Brain microvascular endothelial cell (primary cell): ENCODE results near the gene KPNA4.

Experiments
- DNase-seq: peaks from one replicate; pipeline ENCODE4 v3.0.0-alpha.2; 2020
- H3K27ac ChIP-seq: fragments of 250-450 bp; sonication (Bioruptor Pico); 2 replicates; pipeline ENCODE4 v1.5.1; 2020; ENCODE audit warnings: mild to moderate bottlenecking, moderate library complexity
- H3K27me3 ChIP-seq: fragments of 250-450 bp; sonication (Bioruptor Pico); replicated peaks from 2 replicates; pipeline ENCODE4 v1.5.1; 2020; ENCODE audit warnings: mild to moderate bottlenecking
- H3K36me3 ChIP-seq: fragments of 250-450 bp; sonication (Bioruptor Pico); replicated peaks from 2 replicates; pipeline ENCODE4 v1.5.1; 2020; ENCODE audit warnings: mild to moderate bottlenecking
- H3K4me3 ChIP-seq: 2 replicates; pipeline ENCODE4 v1.5.1; 2011; ENCODE audit warnings: low read depth, mild to moderate bottlenecking, control low read depth, low read length, moderate library complexity
- in situ Hi-C: cut with HindIII; loops from 2 replicates; pipeline ENCODE4 v1.10.0; 2017; ENCODE audit warnings: low sequenced_read_pairs, low pct_ligation_motif_present
- TF ChIP-seq, protein P1 (sequence below): IDR thresholded peaks from 2 replicates; pipeline ENCODE4 v1.5.1; 2011; ENCODE audit warnings: low read depth, mild to moderate bottlenecking, moderate library complexity, low read length, control low read depth, inconsistent platforms; ENCODE audit errors: missing control alignments

Gene KPNA4

DNA sequence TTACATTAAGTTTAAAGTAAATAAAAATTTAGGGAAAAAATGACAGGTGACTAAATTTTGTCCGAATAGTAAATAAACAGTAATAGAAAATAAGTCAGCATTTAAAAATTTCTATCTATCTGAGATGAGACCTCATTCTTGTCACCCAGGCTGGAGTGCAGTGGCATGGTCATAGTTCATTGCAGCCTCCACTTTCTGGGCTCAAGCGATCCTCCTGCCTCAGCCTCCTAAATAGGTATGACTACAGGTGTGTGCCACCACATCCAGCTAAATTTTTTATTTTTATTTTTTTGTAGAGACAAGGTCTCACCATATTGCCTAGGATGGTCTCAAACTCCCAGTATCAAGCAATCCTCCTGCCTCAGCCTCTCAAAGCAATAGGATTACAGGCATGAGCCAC lies 7.8 kb downstream of the KPNA4 start:
- TF ChIP-seq, protein P1, sequence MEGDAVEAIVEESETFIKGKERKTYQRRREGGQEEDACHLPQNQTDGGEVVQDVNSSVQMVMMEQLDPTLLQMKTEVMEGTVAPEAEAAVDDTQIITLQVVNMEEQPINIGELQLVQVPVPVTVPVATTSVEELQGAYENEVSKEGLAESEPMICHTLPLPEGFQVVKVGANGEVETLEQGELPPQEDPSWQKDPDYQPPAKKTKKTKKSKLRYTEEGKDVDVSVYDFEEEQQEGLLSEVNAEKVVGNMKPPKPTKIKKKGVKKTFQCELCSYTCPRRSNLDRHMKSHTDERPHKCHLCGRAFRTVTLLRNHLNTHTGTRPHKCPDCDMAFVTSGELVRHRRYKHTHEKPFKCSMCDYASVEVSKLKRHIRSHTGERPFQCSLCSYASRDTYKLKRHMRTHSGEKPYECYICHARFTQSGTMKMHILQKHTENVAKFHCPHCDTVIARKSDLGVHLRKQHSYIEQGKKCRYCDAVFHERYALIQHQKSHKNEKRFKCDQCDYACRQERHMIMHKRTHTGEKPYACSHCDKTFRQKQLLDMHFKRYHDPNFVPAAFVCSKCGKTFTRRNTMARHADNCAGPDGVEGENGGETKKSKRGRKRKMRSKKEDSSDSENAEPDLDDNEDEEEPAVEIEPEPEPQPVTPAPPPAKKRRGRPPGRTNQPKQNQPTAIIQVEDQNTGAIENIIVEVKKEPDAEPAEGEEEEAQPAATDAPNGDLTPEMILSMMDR: no peak
- H3K4me3 ChIP-seq: no peak overlapping the region
- no peak for DNase-seq
- H3K36me3 ChIP-seq: no peaks in the 10 kb centered on the region
- H3K27ac ChIP-seq: no peak overlapping the region
- in situ Hi-C loops: no loop called here
- no peaks in the 10 kb centered on the region for H3K27me3 ChIP-seq

DNA sequence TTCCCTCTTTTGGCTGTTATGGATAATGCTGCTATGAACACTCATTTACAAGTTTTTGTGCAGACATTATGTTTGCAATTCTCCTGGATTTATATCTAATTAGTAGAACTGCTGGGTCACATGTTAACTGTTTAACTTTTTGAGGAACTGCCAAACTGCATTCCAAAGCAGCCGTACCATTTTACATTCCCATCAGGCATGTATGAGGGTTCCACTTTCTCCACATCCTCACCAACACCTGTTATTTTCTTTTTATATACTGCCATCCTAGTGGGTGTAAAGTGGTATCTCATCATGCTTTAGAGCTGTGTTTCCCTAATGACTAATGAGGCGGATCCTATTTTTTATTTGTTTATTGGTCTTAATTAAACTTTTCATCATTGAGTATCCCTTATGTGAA lies 9.2 kb downstream of the KPNA4 start:
- Histone ChIP-seq H3K27me3 (no peaks in the 10 kb centered on the region), H3K4me3 (no peak overlapping the region), H3K36me3 (no peaks in the 10 kb centered on the region), H3K27ac (no peak overlapping the region)
- in situ Hi-C loops: no loop called here
- TF ChIP-seq, protein P1: no peak
- DNase-seq: no peak

GRCh38 chr3:160554980-160555379 lies 10.4 kb downstream of the KPNA4 start:
- TF ChIP-seq, protein P1: no peak
- no peak overlapping the region for H3K4me3 ChIP-seq
- no peaks in the 10 kb centered on the region for H3K36me3 ChIP-seq
- in situ Hi-C loops: no loop called here
- no peaks in the 10 kb centered on the region for H3K27me3 ChIP-seq
- H3K27ac ChIP-seq: no peak overlapping the region
- no peak for DNase-seq

DNA sequence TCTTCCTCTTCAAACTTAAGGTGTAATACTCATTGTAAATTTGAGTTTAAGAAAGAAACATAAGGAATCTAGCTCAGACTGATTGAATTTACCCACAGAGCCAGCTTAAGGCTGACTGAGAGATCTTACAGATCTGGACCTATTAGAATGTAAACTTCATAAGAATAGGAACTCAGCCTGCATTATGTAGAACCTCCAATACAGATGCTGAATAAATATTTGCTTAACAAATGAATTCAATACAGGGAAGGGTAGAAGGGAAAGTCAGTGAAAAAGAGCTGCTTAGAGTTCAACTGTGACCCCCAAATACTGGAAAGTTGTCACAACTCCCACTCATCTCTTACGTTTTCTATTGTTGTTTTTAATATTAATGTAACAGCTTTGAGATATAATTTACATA lies 11.5 kb downstream of the KPNA4 start:
- Histone ChIP-seq H3K27ac (no peak overlapping the region), H3K27me3 (no peaks in the 10 kb centered on the region), H3K4me3 (no peak overlapping the region), H3K36me3 (no peaks in the 10 kb centered on the region)
- in situ Hi-C loops: no loop called here
- TF ChIP-seq, protein P1: no peak
- DNase-seq: no peak

- TF ChIP-seq, protein P1: no peak
- Histone ChIP-seq H3K4me3 (no peak overlapping the region), H3K27ac (no peak overlapping the region), H3K27me3 (no peaks in the 10 kb centered on the region), H3K36me3 (no peaks in the 10 kb centered on the region)
- in situ Hi-C loops: no loop called here
- no peak for DNase-seq
Observed at GRCh38 chr3:160546727-160547126, 18.6 kb downstream of the KPNA4 start.

DNA sequence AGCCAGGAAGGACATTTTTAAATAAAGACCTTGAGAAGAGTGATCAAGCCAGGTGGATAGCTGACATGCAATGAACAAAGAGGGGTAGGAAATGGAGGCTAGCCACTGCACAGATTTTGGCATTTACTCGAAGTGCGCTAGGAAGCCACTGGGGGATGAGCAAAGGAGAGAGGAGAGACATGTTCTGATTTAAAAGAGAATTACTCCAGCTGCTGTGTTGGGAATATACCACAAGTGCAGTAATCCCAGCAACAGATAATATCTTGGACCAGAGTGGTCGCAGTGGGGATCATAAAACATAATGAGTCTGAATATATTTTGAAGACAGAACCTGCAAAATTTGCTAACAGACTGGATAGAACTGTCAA lies 19.9 kb downstream of the KPNA4 start:
- Histone ChIP-seq H3K27ac (no peak overlapping the region), H3K36me3 (no peaks in the 10 kb centered on the region), H3K4me3 (no peak overlapping the region), H3K27me3 (no peaks in the 10 kb centered on the region)
- in situ Hi-C loops: no loop called here
- TF ChIP-seq, protein P1: no peak
- no peak for DNase-seq
